HG03558 (cell line): Measurements from ENCODE around the gene RIC3.
"Not testable (repeated sequence)": the region's sequence is repeated elsewhere in the genome, so short reads cannot be mapped to it uniquely, and the experiment has no call there.

Experiments used
- ATAC-seq: cut with Tn5 transposase; IDR thresholded peaks from one replicate; pipeline ENCODE4 v1.9.1; 2021; ENCODE audit warnings: moderate number of reproducible peaks; ENCODE audit not compliant: unreplicated experiment; ENCODE audit errors: extremely low read depth

The RIC3 gene

GRCh38 chr11:8192016-8192895, 23.4 kb upstream of the RIC3 start:
- no peak for ATAC-seq

- ATAC-seq, result no peak
These were observed 21.6 kb upstream of the RIC3 start for GRCh38 chr11:8190431-8190830.

GRCh38 chr11:8186429-8186828, 17.6 kb upstream of the RIC3 start:
- ATAC-seq, result no peak

DNA sequence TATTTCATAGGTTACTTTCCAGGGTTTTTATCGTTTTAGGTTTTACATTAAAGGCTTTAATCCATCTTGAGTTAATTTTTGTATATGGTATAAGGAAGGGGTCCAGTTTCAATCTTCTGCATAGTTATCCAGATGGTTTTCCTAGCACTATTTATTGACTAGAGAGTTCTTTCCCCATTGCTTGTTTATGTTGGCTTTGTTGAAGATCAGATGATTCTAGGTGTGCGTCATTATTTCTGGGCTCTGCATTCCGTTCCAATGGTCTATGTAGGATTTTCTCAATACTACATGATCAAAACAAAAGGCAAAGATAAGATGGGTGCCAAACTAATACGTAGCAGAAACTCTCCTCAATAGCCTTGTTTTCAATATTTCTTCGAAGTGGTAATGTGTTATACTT, 14.3 kb upstream of the RIC3 start:
- ATAC-seq, result no peak

DNA sequence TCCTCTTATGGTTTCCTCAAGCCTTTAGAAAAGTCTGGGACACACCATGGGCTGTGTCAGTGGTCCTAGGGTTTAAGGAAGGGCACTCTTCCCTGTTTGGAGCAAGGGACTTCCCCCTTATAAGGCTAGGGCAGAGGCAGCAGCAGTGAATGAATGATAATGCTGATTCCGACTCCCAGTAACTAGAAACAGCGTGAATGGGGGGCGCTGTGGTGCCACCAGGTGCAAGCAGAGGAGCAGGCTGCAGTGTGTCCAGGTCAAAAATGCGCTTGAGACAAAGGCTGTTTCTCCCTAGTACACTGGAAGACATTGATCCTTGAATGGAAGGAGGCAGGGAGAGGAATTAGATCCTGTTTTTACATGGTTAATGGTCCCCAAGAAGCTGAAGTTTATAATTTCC, 11.6 kb upstream of the RIC3 start:
- no peak for ATAC-seq

- no peak for ATAC-seq
These were observed 9.5 kb upstream of the RIC3 start for GRCh38 chr11:8178297-8178696.

DNA sequence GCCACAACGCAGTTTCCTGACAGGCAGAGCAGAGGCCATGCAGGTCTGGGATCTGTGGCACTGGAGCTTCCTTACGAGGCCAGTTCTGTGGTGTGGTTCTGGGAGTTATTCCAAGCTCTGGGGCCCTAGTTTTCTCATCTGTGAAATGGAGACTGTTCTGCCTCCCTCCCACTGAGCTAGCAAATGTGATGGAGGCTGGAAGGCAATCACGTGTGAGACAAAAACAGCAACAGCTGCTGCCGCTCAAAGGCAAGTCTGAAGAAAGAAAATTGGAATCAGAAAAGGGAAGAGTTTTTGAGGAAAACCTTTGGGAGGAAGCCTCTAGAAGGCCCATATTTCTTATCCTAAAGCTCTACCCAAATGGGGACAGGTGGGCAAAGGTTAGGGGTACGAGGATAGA, 8.3 kb upstream of the RIC3 start:
- no peak for ATAC-seq

- no peak for ATAC-seq
These were observed 1.0 kb downstream of the RIC3 start for GRCh38 chr11:8167796-8168195.

- no peak for ATAC-seq
These were observed 4.1 kb downstream of the RIC3 start for GRCh38 chr11:8164746-8165145.

- not testable (repeated sequence) for ATAC-seq
These were observed 7.1 kb downstream of the RIC3 start for GRCh38 chr11:8161627-8162304.

GRCh38 chr11:8156877-8157276, 11.9 kb downstream of the RIC3 start:
- no peak for ATAC-seq

GRCh38 chr11:8149726-8150125, 19.1 kb downstream of the RIC3 start:
- ATAC-seq, result no peak

- ATAC-seq, result no peak
These were observed 30.3 kb downstream of the RIC3 start for GRCh38 chr11:8138526-8138925.

- ATAC-seq, result no peak
These were observed 41.4 kb downstream of the RIC3 start for GRCh38 chr11:8127447-8127846.

DNA sequence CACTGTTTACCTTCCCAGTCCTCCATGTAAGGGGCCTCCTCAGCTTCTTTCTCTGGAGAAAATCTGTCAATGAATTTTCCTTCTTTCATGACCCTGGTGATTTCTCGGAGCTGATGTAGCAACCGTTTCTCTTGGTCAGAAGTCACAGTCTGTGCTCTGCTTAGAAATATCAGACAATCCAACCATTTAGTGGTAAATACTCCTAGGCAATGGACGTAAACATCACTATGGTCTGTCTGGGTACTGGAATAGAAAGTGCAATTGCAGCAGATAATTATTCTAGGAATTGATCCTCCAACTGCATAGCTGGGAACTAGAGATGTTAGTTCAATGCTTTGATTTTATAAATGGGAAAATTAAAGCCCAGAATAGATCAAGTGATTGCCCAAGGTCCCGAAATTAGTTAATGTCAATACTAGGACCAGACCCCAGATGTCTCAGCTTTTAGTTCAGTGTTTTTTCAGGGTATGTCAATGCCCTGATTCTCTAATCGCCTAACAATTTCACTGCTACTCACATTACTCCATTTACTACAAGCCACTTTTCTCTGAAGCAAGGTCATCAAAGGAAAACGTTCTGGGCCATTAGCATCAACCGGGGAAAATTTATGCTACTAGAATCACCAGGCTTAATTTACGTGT, 42.1 kb downstream of the RIC3 start:
- no peak for ATAC-seq

GRCh38 chr11:8122173-8122764, 46.6 kb downstream of the RIC3 start:
- ATAC-seq, result no peak

DNA sequence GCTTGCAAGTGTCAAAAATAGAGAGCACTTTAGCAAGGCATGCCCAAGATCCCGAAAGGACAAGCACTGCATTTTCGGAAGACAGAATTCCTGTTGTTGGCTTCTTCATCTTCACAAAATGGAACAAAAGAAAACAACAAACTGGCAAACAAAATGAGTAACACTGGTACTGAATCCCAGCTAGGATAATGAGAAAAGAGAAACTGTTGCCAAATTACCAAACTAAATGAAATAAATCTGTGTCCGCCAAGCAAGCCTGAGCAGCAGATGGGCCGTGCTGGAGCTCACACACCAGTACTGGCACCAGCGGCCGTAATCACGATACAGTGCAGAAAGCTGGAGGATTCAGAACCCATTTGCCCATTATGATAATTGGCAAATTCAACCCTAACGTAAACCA, 57.2 kb downstream of the RIC3 start:
- ATAC-seq, result no peak

DNA sequence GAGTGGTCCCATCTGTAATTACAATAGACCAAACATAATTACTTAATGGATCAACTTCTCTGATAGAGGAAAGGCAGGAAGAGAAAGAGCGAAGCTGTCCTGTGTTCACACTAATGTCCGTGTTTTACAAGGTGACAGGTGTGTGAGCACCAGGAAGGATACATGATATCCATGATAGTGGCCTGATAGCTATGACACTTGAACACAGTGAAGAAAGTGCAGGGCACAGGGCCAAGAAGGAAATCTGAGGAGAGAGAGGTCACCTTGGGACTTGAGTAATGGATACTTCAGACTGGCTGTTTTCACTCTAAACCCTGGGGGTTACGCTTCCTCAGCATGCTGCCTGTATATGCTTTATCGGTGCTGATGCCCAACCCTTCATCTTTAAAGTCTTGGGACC, 58.4 kb downstream of the RIC3 start:
- no peak for ATAC-seq

- no peak for ATAC-seq
These were observed 59.1 kb downstream of the RIC3 start for GRCh38 chr11:8109675-8110074.

DNA sequence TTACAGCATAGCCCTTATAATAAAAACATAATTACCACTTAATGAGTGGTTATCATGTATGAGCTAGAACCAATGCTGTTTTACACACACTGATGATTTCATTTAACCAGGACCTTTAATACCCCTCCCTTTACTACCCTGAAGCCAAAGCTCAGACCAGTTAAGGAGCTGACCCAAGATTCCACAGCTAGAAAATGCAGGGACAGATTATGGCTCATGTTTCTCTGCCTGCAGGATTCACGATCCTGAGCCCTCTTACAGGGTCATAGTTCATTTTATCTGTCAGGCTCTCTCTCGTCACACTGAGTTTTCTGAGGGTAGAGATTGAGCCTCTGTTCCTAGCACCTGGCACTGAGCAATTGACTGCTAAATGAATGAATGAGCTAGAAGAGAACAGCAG, 60.4 kb downstream of the RIC3 start:
- no peak for ATAC-seq

GRCh38 chr11:8107642-8108041, 61.2 kb downstream of the RIC3 start:
- ATAC-seq, result no peak
